Fibroblast of villous mesenchyme (primary cell): ENCODE measurements around the gene MRPL2. TPM values are rescaled to one million over a fixed set of nuclear protein-coding genes. Genes with fewer than 3 reads are reported as not detected.

ENCODE experiments used
- DNase-seq: peaks from one replicate; pipeline ENCODE4 v3.0.0-alpha.2; 2010; ENCODE audit warnings: low read depth
- H3K4me3 ChIP-seq: 2 replicates; pipeline ENCODE4 v1.5.1; 2011; ENCODE audit warnings: low read depth, mild to moderate bottlenecking, low read length
- CTCF ChIP-seq: IDR thresholded peaks from 2 replicates; pipeline ENCODE4 v1.5.1; 2012; ENCODE audit warnings: low read depth, mild to moderate bottlenecking, low read length; ENCODE audit not compliant: insufficient read depth
- total RNA-seq: library from RNA; depleted of rRNA; stranded (reverse); fragments of >200 nt; gene quantifications from 2 replicates; pipeline ENCODE4 v1.2.3, GENCODE V29; 2012

The MRPL2 gene
- total RNA-seq, 1 donor, result 20.7 TPM

GRCh38 chr6:43060034-43060754, 960 bp upstream of the MRPL2 start:
- peak; percentile 16 for DNase-seq
- H3K4me3 ChIP-seq, result peak overlapping the region; percentile 99
- TF ChIP-seq CTCF, result no peak

- H3K4me3 ChIP-seq, result peak overlapping the region; percentile 99
- no peak for TF ChIP-seq CTCF
- no peak for DNase-seq
These were observed 703 bp downstream of the MRPL2 start for GRCh38 chr6:43058531-43058930.

GRCh38 chr6:43055966-43056365, 3.3 kb downstream of the MRPL2 start:
- DNase-seq, result no peak
- no peak for TF ChIP-seq CTCF

GRCh38 chr6:43054206-43054943, 4.9 kb downstream of the MRPL2 start:
- TF ChIP-seq CTCF, result no peak
- no peak for DNase-seq

More at GRCh38 chr6:43055966-43056365, 3.3 kb downstream of the MRPL2 start:
- H3K4me3 ChIP-seq, result no peak overlapping the region

GRCh38 chr6:43053545-43054205, 5.6 kb downstream of the MRPL2 start, which contains the start of gene CUL7:
Gene CUL7, minus strand, starts transcription at chr6:43053851. Its CDS starts 1,063 bp downstream, at chr6:43052788.
- H3K4me3 ChIP-seq, result peak within 1 kb of the TSS; percentile 93
- TF ChIP-seq CTCF, result no peak
- DNase-seq, result peak; percentile 95

More at GRCh38 chr6:43054206-43054943, 4.9 kb downstream of the MRPL2 start:
- H3K4me3 ChIP-seq, result peak overlapping the region; percentile 93

GRCh38 chr6:43052842-43053544, 6.2 kb downstream of the MRPL2 start:
- DNase-seq, result peak; percentile 35
- H3K4me3 ChIP-seq, result peak overlapping the region; percentile 93
- TF ChIP-seq CTCF, result no peak
